IPS-20b (cell line): ENCODE data around the gene TDRD10.

Source experiments
- H3K27ac ChIP-seq: one replicate; pipeline ENCODE4 v1.5.1; 2013; ENCODE audit warnings: low read length
- H3K27me3 ChIP-seq: 2 replicates; pipeline ENCODE4 v1.6.1; 2013; ENCODE audit warnings: mild to moderate bottlenecking, low read length, inconsistent platforms; ENCODE audit not compliant: insufficient read depth
- H3K36me3 ChIP-seq: 2 replicates; pipeline ENCODE4 v1.6.1; 2013; ENCODE audit warnings: low read depth, mild to moderate bottlenecking, inconsistent platforms, low read length, moderate library complexity; ENCODE audit not compliant: insufficient read depth
- H3K4me1 ChIP-seq: 2 replicates; pipeline ENCODE4 v1.6.1; 2013; ENCODE audit warnings: mild to moderate bottlenecking, control low read depth, inconsistent platforms, low read length, moderate library complexity; ENCODE audit not compliant: insufficient read depth
- H3K4me3 ChIP-seq: 2 replicates; pipeline ENCODE4 v1.5.1; 2013; ENCODE audit warnings: mild to moderate bottlenecking, low read length, inconsistent platforms
- H3K9ac ChIP-seq: 2 replicates; pipeline ENCODE4 v1.6.1; 2013; ENCODE audit warnings: low read depth, mild to moderate bottlenecking, inconsistent platforms, low read length, moderate library complexity
- H3K9me3 ChIP-seq: 2 replicates; pipeline ENCODE4 v1.6.1; 2013; ENCODE audit warnings: mild to moderate bottlenecking, low read depth, low read length, inconsistent platforms; ENCODE audit not compliant: insufficient read depth

TDRD10 gene

GRCh38 chr1:154575951-154576566 is 74.0 kb downstream of the TDRD10 start:
- Histone ChIP-seq H3K27ac (no peak overlapping the region), H3K36me3 (peaks cover 39% of the 10 kb centered on the region), H3K4me1 (no peaks in the 10 kb centered on the region)

GRCh38 chr1:154577346-154578057 is 75.5 kb downstream of the TDRD10 start:
- no peaks in the 10 kb centered on the region for H3K9me3 ChIP-seq
- H3K4me1 ChIP-seq = no peaks in the 10 kb centered on the region
- no peak overlapping the region for H3K4me3 ChIP-seq
- H3K9ac ChIP-seq = no peak overlapping the region
- peaks cover 53% of the 10 kb centered on the region for H3K36me3 ChIP-seq
- H3K27me3 ChIP-seq = no peaks in the 10 kb centered on the region
- H3K27ac ChIP-seq = no peak overlapping the region

More at GRCh38 chr1:154575951-154576566, 74.0 kb downstream of the TDRD10 start:
- Histone ChIP-seq H3K4me3 (no peak overlapping the region), H3K27me3 (no peaks in the 10 kb centered on the region), H3K9me3 (no peaks in the 10 kb centered on the region), H3K9ac (no peak overlapping the region)

- Histone ChIP-seq H3K27ac (no peak overlapping the region), H3K4me1 (no peaks in the 10 kb centered on the region), H3K9me3 (no peaks in the 10 kb centered on the region), H3K9ac (no peak overlapping the region), H3K36me3 (peaks cover 58% of the 10 kb centered on the region), H3K27me3 (no peaks in the 10 kb centered on the region), H3K4me3 (no peak overlapping the region)
Measured at GRCh38 chr1:154578058-154578418, 76.0 kb downstream of the TDRD10 start.

GRCh38 chr1:154579374-154579773 is 77.4 kb downstream of the TDRD10 start:
- no peaks in the 10 kb centered on the region for H3K4me1 ChIP-seq
- no peaks in the 10 kb centered on the region for H3K27me3 ChIP-seq
- no peak overlapping the region for H3K9ac ChIP-seq
- no peak overlapping the region for H3K4me3 ChIP-seq
- no peaks in the 10 kb centered on the region for H3K9me3 ChIP-seq
- H3K36me3 ChIP-seq = peaks cover 72% of the 10 kb centered on the region
- no peak overlapping the region for H3K27ac ChIP-seq

GRCh38 chr1:154581766-154582165 is 79.7 kb downstream of the TDRD10 start:
- no peaks in the 10 kb centered on the region for H3K27me3 ChIP-seq
- no peak overlapping the region for H3K4me3 ChIP-seq
- H3K9me3 ChIP-seq = no peaks in the 10 kb centered on the region
- H3K27ac ChIP-seq = no peak overlapping the region
- no peaks in the 10 kb centered on the region for H3K4me1 ChIP-seq
- no peak overlapping the region for H3K9ac ChIP-seq
- peaks cover 96% of the 10 kb centered on the region for H3K36me3 ChIP-seq

GRCh38 chr1:154582885-154583284 is 80.9 kb downstream of the TDRD10 start:
- Histone ChIP-seq H3K36me3 (peaks cover 99% of the 10 kb centered on the region), H3K9me3 (no peaks in the 10 kb centered on the region), H3K9ac (no peak overlapping the region)

GRCh38 chr1:154583773-154584172 is 81.8 kb downstream of the TDRD10 start:
- Histone ChIP-seq H3K27me3 (no peaks in the 10 kb centered on the region), H3K36me3 (peaks cover 99% of the 10 kb centered on the region), H3K27ac (no peak overlapping the region), H3K4me3 (no peak overlapping the region), H3K4me1 (no peaks in the 10 kb centered on the region), H3K9ac (no peak overlapping the region), H3K9me3 (no peaks in the 10 kb centered on the region)

More at GRCh38 chr1:154582885-154583284, 80.9 kb downstream of the TDRD10 start:
- Histone ChIP-seq H3K4me1 (no peaks in the 10 kb centered on the region), H3K4me3 (no peak overlapping the region), H3K27me3 (no peaks in the 10 kb centered on the region), H3K27ac (no peak overlapping the region)

GRCh38 chr1:154584267-154584994 is 82.4 kb downstream of the TDRD10 start:
- Histone ChIP-seq H3K4me1 (no peaks in the 10 kb centered on the region), H3K9ac (no peak overlapping the region), H3K36me3 (peaks cover 99% of the 10 kb centered on the region), H3K4me3 (no peak overlapping the region), H3K27ac (no peak overlapping the region), H3K9me3 (no peaks in the 10 kb centered on the region), H3K27me3 (no peaks in the 10 kb centered on the region)

GRCh38 chr1:154586231-154586630 is 84.2 kb downstream of the TDRD10 start:
- Histone ChIP-seq H3K9ac (no peak overlapping the region), H3K36me3 (peaks cover 99% of the 10 kb centered on the region), H3K9me3 (no peaks in the 10 kb centered on the region), H3K4me1 (no peaks in the 10 kb centered on the region), H3K27me3 (no peaks in the 10 kb centered on the region), H3K27ac (no peak overlapping the region), H3K4me3 (no peak overlapping the region)

- Histone ChIP-seq H3K27me3 (no peaks in the 10 kb centered on the region), H3K4me3 (no peak overlapping the region), H3K9ac (no peak overlapping the region), H3K27ac (no peak overlapping the region), H3K36me3 (peaks cover 100% of the 10 kb centered on the region), H3K9me3 (no peaks in the 10 kb centered on the region), H3K4me1 (no peaks in the 10 kb centered on the region)
Measured at GRCh38 chr1:154586641-154587040, 84.6 kb downstream of the TDRD10 start.

- H3K27ac ChIP-seq = no peak overlapping the region
- no peak overlapping the region for H3K9ac ChIP-seq
- no peaks in the 10 kb centered on the region for H3K27me3 ChIP-seq
- peaks cover 99% of the 10 kb centered on the region for H3K36me3 ChIP-seq
- H3K9me3 ChIP-seq = no peaks in the 10 kb centered on the region
- H3K4me3 ChIP-seq = no peak overlapping the region
- no peaks in the 10 kb centered on the region for H3K4me1 ChIP-seq
Measured at GRCh38 chr1:154589780-154590179, 87.8 kb downstream of the TDRD10 start.

- no peak overlapping the region for H3K9ac ChIP-seq
- H3K4me1 ChIP-seq = no peaks in the 10 kb centered on the region
- H3K9me3 ChIP-seq = no peaks in the 10 kb centered on the region
- no peak overlapping the region for H3K4me3 ChIP-seq
- no peak overlapping the region for H3K27ac ChIP-seq
- peaks cover 97% of the 10 kb centered on the region for H3K36me3 ChIP-seq
- no peaks in the 10 kb centered on the region for H3K27me3 ChIP-seq
Measured at GRCh38 chr1:154590756-154591155, 88.7 kb downstream of the TDRD10 start.
